NCI-H82 treated with DMSO at 0.1 percent for 48 hours (cell line): ENCODE results near the gene DGKD.

ENCODE experiments used
- DNase-seq: peaks from one replicate; lab custom pipeline; 2025; ENCODE audit not compliant: unreplicated experiment; lab: John Stamatoyannopoulos, UW

DGKD gene

DNA sequence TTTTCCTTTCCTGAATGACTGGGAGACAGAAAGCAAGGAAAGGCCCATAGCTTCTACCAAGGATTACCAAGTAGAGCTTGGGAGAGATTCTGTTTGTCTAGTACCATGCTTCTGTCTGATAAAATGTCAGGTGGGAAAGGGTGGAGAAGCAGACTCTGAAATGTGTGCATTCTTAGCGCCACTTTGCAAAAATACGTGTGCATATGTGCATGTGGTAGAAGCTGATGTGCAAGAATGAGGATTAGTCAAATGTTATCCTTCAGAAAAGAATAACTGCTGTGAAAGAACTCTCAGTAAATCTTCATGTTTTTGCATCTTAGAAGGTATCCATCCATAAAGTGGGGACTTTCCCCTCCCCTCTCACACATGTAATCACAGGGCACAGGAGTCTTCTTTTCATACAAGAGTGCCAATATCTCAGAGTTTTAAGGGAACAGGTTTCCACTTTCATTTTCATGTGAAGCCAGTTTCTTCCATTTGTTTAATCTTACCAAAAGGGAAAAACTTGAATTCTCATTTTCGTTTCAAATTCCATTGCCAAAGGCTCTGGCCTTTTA is 15.4 kb upstream of the DGKD start:
- no peak for DNase-seq

GRCh38 chr2:233339427-233339826 is 14.9 kb upstream of the DGKD start:
- DNase-seq: no peak

GRCh38 chr2:233341296-233341695 is 13.0 kb upstream of the DGKD start:
- DNase-seq: no peak

- DNase-seq: peak; percentile 78
Measured at GRCh38 chr2:233342301-233342700, 12.0 kb upstream of the DGKD start.

GRCh38 chr2:233343171-233343705 is 11.1 kb upstream of the DGKD start:
- no peak for DNase-seq

GRCh38 chr2:233346376-233346775 is 7.9 kb upstream of the DGKD start:
- no peak for DNase-seq

- DNase-seq: no peak
Measured at GRCh38 chr2:233346930-233347329, 7.4 kb upstream of the DGKD start.

DNA sequence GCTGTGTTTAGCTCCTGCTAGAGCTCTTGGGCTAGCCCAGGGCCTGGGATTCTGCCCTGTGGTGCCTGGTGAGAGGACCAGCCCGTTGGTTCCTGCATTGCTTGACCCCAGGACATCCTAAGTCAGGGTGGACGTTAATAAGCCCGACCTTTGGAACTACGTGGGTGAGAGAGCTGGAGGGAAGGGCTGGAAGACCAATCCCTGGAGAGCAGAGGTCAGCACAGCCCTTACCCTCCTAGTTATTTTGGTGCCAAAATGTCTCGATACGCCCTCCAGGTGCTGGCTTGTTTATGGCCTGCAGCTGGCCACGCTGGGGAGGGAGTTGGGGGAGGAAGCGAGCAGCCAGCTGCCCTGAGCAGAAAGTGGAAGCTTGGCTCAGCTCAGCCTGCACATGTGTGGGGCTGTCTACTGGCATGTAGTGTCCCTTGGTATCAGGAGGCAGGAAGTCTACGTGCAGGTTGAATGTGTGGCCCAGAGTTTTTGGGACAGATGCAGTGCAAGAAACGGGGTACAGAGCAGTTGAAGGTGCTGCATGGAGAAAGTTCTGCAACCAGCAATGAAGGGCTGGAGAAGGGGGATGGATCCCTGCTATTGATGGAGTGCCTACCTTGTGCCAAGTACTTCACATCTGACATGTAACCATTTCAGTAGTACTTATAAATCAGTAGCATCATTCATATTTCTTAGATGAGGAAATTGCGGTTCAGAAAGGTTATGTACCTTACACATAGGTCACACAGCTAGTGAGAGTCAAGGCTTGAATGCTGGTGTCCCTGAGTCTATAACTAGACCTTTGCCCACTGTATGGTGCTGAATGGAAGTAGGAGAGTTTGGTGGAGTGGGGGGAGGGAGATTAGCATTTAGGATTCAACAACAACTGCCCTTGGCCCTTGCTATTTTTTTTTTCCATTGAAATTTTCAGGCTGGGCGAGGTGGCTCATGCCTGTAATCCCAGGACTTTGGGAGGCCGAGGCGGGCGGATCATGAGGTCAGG is 5.0 kb upstream of the DGKD start:
- DNase-seq: no peak

- DNase-seq: no peak
Measured at GRCh38 chr2:233350708-233351107, 3.6 kb upstream of the DGKD start.

DNA sequence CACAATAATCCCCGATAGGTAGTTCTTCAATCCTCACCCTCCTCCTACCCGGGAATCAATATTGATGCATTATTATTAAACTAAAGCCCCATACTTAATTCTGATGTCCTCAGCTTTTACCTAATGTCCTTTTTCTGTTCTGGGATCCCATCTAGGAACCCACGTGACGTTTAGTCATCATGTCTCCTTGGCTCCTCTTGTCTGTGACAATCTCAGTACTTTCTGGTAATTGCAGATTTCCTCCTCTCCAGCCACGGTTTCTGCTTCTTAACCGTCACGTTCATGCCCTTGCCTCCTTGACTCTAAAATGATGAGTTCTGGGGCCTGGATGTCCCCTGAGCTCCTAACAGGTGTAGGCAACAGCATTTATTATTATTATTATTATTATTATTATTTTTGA is 2.9 kb upstream of the DGKD start:
- no peak for DNase-seq

GRCh38 chr2:233352141-233352842 is 2.0 kb upstream of the DGKD start:
- DNase-seq: no peak

GRCh38 chr2:233353101-233353768 is 1.1 kb upstream of the DGKD start:
- DNase-seq: no peak

GRCh38 chr2:233354500-233354924 is 218 bp downstream of the DGKD start:
- DNase-seq: no peak

GRCh38 chr2:233354971-233355574 is 779 bp downstream of the DGKD start:
- DNase-seq: no peak

DNA sequence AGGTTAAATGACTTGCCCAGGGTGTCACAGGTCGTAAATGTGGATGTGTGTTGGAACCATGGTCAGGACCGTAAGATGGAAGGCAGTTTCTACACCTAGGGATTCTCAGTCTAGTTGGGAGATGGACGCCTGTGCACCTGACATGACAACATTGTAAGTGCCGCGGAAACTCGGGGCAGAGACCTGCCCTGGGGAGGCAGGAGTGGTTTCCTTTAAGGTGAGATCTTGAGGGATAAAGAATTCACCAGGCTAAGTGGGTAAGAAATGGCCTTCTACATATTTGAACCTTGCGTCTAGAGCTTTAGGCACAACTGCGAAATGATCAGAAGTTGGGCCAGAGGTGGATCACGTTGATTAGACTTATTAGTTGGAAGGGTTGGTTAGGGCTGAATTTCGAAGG is 1.6 kb downstream of the DGKD start:
- no peak for DNase-seq

- DNase-seq: no peak
Measured at GRCh38 chr2:233356546-233357308, 2.4 kb downstream of the DGKD start.

- DNase-seq: no peak
Measured at GRCh38 chr2:233358335-233358734, 4.0 kb downstream of the DGKD start.

DNA sequence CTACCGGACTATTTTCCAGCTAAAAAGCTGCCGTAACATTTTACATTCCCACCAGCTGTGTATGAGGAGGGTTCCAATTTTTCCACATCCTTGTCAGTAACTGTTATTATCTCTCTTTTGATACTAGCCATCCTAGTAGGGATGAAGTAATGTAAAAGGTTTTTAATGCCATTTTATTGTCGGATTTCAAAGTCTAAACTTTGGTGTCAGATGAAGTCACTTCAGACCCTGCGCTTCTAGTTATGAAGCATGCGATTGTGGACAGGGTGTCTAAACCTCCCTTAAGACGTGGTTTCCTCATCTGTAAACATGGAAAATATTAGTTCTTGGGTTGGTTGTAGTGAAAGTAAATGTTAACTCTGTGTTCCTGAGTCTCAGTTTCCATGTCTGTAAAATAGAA is 4.7 kb downstream of the DGKD start:
- DNase-seq: no peak

DNA sequence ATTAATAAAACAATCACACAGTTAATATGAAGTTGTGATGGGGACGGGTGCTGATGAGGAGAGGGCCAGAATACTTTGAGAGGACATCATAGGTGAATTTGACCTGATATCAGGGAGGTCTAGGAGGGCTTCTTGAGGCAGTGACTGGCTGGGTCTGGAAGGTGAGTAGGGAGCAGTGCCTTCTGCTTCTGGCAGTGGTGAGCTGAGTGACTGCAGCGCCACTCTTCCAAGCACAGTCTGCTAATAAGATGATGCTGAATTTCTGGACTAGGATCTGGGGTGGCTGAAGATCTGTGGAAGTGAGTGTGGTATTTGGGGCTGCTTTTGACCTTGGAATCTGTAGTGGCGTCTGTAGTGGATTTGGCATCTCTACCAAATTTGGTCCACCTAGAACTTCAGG is 5.5 kb downstream of the DGKD start:
- DNase-seq: no peak

DNA sequence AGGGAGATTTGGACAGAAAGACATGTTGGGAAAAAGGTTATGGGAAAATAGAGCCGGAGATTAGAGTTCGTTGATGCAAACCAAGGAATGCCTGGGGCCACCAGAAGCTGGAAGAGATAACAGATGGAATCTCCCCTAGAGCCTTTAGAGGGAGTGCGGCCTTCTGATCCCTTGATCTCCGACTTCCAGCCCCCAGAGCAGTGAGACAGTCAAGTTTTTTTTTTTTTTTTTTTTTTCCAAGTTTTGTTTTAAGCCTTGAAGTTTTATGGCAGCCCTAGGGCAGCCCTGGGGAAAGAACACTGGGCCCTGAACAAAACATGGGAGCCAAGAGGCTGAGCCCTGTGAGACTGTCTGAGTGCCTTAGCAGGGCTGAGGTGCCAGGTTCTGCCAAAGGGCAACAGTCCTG is 6.5 kb downstream of the DGKD start:
- DNase-seq: peak; percentile 45
